ENCODE data around the gene OCA2. TPM values are rescaled to one million over a fixed set of nuclear protein-coding genes. Genes with fewer than 3 reads are reported as not detected.
"Not testable (repeated sequence)": the region's sequence is repeated elsewhere in the genome, so short reads cannot be mapped to it uniquely, and the experiment has no call there.

Gene OCA2
- total RNA-seq, 2 experiments from 2014 or later = not detected

GRCh38 chr15:27864719-27865118 is 234.4 kb downstream of the OCA2 start:
- ChIA-PET POLR2A (no interaction called here), CTCF (no interaction called here)
- H3K27ac Mint-ChIP-seq = no peak overlapping the region
- no peak overlapping the region for H3K4me3 Mint-ChIP-seq
- H3K4me1 Mint-ChIP-seq = no peaks in the 10 kb centered on the region
- no peaks in the 10 kb centered on the region for H3K36me3 Mint-ChIP-seq (ENCODE audit: low read depth)
- no peaks in the 10 kb centered on the region for H3K27me3 Mint-ChIP-seq
- H3K9me3 Mint-ChIP-seq = peaks cover 19% of the 10 kb centered on the region
- DNase-seq = no peak

DNA sequence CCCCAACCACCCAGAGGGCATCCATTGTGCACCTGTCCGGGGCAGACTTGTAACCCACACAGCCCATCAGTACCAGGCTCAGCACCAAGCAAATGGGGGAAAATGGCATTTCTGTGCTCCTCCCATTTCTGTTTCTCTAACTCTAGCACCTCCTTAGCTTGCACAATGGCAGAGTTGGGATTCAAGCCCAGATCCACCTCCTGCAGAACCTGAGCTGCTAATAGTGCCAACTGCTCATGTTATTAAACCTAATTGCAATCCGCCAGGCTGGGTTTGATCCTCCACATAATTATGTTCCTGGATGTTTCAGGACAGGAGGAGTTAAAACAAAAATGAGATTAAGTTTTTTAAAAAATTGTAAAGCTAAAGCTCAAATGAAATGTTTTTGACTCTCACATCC is 235.0 kb downstream of the OCA2 start:
- POLR2A ChIA-PET = no interaction called here

GRCh38 chr15:27863000-27863399 is 236.1 kb downstream of the OCA2 start:
- Mint-ChIP-seq H3K36me3 (ENCODE audit: low read depth) (no peaks in the 10 kb centered on the region), H3K4me1 (no peaks in the 10 kb centered on the region), H3K9me3 (peaks cover 13% of the 10 kb centered on the region), H3K27ac (no peak overlapping the region), H3K27me3 (no peaks in the 10 kb centered on the region), H3K4me3 (no peak overlapping the region)
- ChIA-PET CTCF (no interaction called here), POLR2A (no interaction called here)
- no peak for DNase-seq

More for the DNA sequence above, 235.0 kb downstream of the OCA2 start:
- Mint-ChIP-seq H3K27me3 (no peaks in the 10 kb centered on the region), H3K4me3 (no peak overlapping the region), H3K27ac (no peak overlapping the region), H3K4me1 (no peaks in the 10 kb centered on the region), H3K9me3 (peaks cover 19% of the 10 kb centered on the region), H3K36me3 (ENCODE audit: low read depth) (no peaks in the 10 kb centered on the region)
- no peak for DNase-seq
- CTCF ChIA-PET = no interaction called here

- Mint-ChIP-seq H3K9me3 (peaks cover 13% of the 10 kb centered on the region), H3K4me1 (no peaks in the 10 kb centered on the region), H3K4me3 (no peak overlapping the region), H3K27ac (no peak overlapping the region), H3K36me3 (ENCODE audit: low read depth) (no peaks in the 10 kb centered on the region), H3K27me3 (no peaks in the 10 kb centered on the region)
- CTCF ChIA-PET = no interaction called here
- POLR2A ChIA-PET = no interaction called here
- no peak for DNase-seq
Observed at GRCh38 chr15:27861171-27861570, 237.9 kb downstream of the OCA2 start.

GRCh38 chr15:27855137-27855536 is 244.0 kb downstream of the OCA2 start:
- ChIA-PET CTCF (no interaction called here), POLR2A (no interaction called here)
- no peaks in the 10 kb centered on the region for H3K4me1 Mint-ChIP-seq
- no peaks in the 10 kb centered on the region for H3K36me3 Mint-ChIP-seq (ENCODE audit: low read depth)
- H3K27me3 Mint-ChIP-seq = no peaks in the 10 kb centered on the region
- H3K4me3 Mint-ChIP-seq = no peak overlapping the region
- peaks cover 11% of the 10 kb centered on the region for H3K9me3 Mint-ChIP-seq
- H3K27ac Mint-ChIP-seq = no peak overlapping the region
- no peak for DNase-seq

DNA sequence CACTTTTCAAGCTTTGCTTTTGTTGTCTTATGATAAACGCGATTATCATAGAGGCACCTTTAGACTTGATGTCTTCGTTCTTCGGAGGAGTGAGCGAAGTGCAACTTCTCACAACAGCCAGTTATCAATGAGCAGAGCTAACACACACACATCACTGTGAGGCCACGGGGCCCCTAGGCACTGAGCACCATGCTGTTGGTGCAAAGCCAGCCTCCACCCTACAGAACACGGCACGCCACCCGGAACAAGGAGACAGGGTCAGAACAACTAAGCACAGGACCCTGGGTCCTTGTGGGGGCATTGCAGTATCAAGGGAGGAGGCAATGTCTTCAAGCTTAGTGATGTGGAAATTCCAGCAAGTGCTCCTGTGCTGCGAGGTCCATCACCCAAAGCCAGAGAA is 244.5 kb downstream of the OCA2 start:
- Mint-ChIP-seq H3K27ac (no peak overlapping the region), H3K4me1 (no peaks in the 10 kb centered on the region), H3K4me3 (no peak overlapping the region), H3K36me3 (ENCODE audit: low read depth) (no peaks in the 10 kb centered on the region), H3K9me3 (peaks cover 13% of the 10 kb centered on the region), H3K27me3 (no peaks in the 10 kb centered on the region)
- POLR2A ChIA-PET = no interaction called here
- CTCF ChIA-PET = no interaction called here
- DNase-seq = no peak

GRCh38 chr15:27853624-27854455 is 245.3 kb downstream of the OCA2 start:
- H3K27me3 Mint-ChIP-seq = no peaks in the 10 kb centered on the region
- DNase-seq = no peak
- H3K27ac Mint-ChIP-seq = no peak overlapping the region
- ChIA-PET CTCF (no interaction called here), POLR2A (no interaction called here)
- H3K36me3 Mint-ChIP-seq (ENCODE audit: low read depth) = no peaks in the 10 kb centered on the region
- no peaks in the 10 kb centered on the region for H3K4me1 Mint-ChIP-seq
- peaks cover 16% of the 10 kb centered on the region for H3K9me3 Mint-ChIP-seq
- H3K4me3 Mint-ChIP-seq = no peak overlapping the region

GRCh38 chr15:27851858-27852210 is 247.3 kb downstream of the OCA2 start:
- no peak for DNase-seq
- no peaks in the 10 kb centered on the region for H3K4me1 Mint-ChIP-seq
- ChIA-PET CTCF (no interaction called here), POLR2A (no interaction called here)
- H3K27ac Mint-ChIP-seq = no peak overlapping the region
- H3K9me3 Mint-ChIP-seq = peaks cover 20% of the 10 kb centered on the region
- no peaks in the 10 kb centered on the region for H3K36me3 Mint-ChIP-seq (ENCODE audit: low read depth)
- H3K4me3 Mint-ChIP-seq = no peak overlapping the region
- no peaks in the 10 kb centered on the region for H3K27me3 Mint-ChIP-seq

GRCh38 chr15:27850981-27851857 is 247.9 kb downstream of the OCA2 start:
- Mint-ChIP-seq H3K36me3 (ENCODE audit: low read depth) (no peaks in the 10 kb centered on the region), H3K27ac (no peak overlapping the region), H3K4me3 (no peak overlapping the region), H3K27me3 (no peaks in the 10 kb centered on the region), H3K4me1 (no peaks in the 10 kb centered on the region), H3K9me3 (peaks cover 20% of the 10 kb centered on the region)
- ChIA-PET POLR2A (no interaction called here), CTCF (no interaction called here)
- no peak for DNase-seq

GRCh38 chr15:27850050-27850449 is 249.1 kb downstream of the OCA2 start:
- Mint-ChIP-seq H3K4me3 (no peak overlapping the region), H3K36me3 (ENCODE audit: low read depth) (no peaks in the 10 kb centered on the region), H3K4me1 (no peaks in the 10 kb centered on the region), H3K9me3 (peaks cover 15% of the 10 kb centered on the region), H3K27me3 (no peaks in the 10 kb centered on the region), H3K27ac (no peak overlapping the region)
- ChIA-PET POLR2A (no interaction called here), CTCF (no interaction called here)
- DNase-seq = no peak

GRCh38 chr15:27848936-27849335 is 250.2 kb downstream of the OCA2 start:
- H3K27ac Mint-ChIP-seq; H3K27me3 Mint-ChIP-seq; CTCF ChIA-PET; DNase-seq; POLR2A ChIA-PET; H3K4me1 Mint-ChIP-seq; H3K36me3 Mint-ChIP-seq (ENCODE audit: low read depth); H3K4me3 Mint-ChIP-seq: not testable (repeated sequence)
- H3K9me3 Mint-ChIP-seq = peaks cover 16% of the 10 kb centered on the region

GRCh38 chr15:27847775-27848710 is 251.1 kb downstream of the OCA2 start:
- no peaks in the 10 kb centered on the region for H3K36me3 Mint-ChIP-seq (ENCODE audit: low read depth)
- ChIA-PET CTCF (no interaction called here), POLR2A (no interaction called here)
- no peaks in the 10 kb centered on the region for H3K27me3 Mint-ChIP-seq
- no peaks in the 10 kb centered on the region for H3K4me1 Mint-ChIP-seq
- H3K4me3 Mint-ChIP-seq = no peak overlapping the region
- no peak overlapping the region for H3K27ac Mint-ChIP-seq
- peaks cover 13% of the 10 kb centered on the region for H3K9me3 Mint-ChIP-seq
- DNase-seq = no peak

GRCh38 chr15:27846722-27847395 is 252.3 kb downstream of the OCA2 start:
- Mint-ChIP-seq H3K27me3 (no peaks in the 10 kb centered on the region), H3K9me3 (peaks cover 13% of the 10 kb centered on the region), H3K4me1 (no peaks in the 10 kb centered on the region), H3K27ac (no peak overlapping the region), H3K36me3 (ENCODE audit: low read depth) (no peaks in the 10 kb centered on the region), H3K4me3 (no peak overlapping the region)
- ChIA-PET CTCF (no interaction called here), POLR2A (no interaction called here)
- DNase-seq = no peak

Data from activated CD4-positive, alpha-beta memory T cell treated with anti-CD3 and anti-CD28 coated beads, Interleukin-2, amount 10 ng/mL, durations not matched to agents 7 days and 5 days (primary cell).